ENCODE measurements around the gene MS4A15. TPM values are rescaled to one million over a fixed set of nuclear protein-coding genes. Genes with fewer than 3 reads are reported as not detected.

The MS4A15 gene
- total RNA-seq, 6 donors from 2014 or later, result 65.5 to 227 (median 120) TPM

GRCh38 chr11:60776167-60776566, 19.5 kb downstream of the MS4A15 start:
- H3K36me3 ChIP-seq, result no peaks in the 10 kb centered on the region
- no peak for DNase-seq
- peak overlapping the region in 2 of 4 donors; percentile 6 to 20 for H3K27ac ChIP-seq
- TF ChIP-seq POLR2AphosphoS5 (IDR thresholded peaks at IDR 0.05) (no peak), CTCF (IDR thresholded peaks at IDR 0.05) (no peak), POLR2A (IDR thresholded peaks at IDR 0.05) (no peak), EP300 (IDR thresholded peaks at IDR 0.05) (no peak)
- H3K4me1 ChIP-seq, result peaks cover 0 to 13% (median 6%) of the 10 kb centered on the region in 4 donors
- no peak overlapping the region for H3K4me3 ChIP-seq
- WGBS, 2 donors, result 90% methylated on average over 3 of the region's 4 CpGs; no CpG with 5 or more reads in 1 of the 2 donors
- no peaks in the 10 kb centered on the region for H3K27me3 ChIP-seq
- H3K9me3 ChIP-seq, result no peaks in the 10 kb centered on the region
- ATAC-seq (ENCODE audit: low FRiP score in 2 of 2), result no peak

GRCh38 chr11:60777106-60777505, 20.4 kb downstream of the MS4A15 start:
- Histone ChIP-seq H3K27me3 (no peaks in the 10 kb centered on the region), H3K36me3 (no peaks in the 10 kb centered on the region), H3K9me3 (no peaks in the 10 kb centered on the region), H3K27ac (no peak overlapping the region), H3K4me3 (no peak overlapping the region), H3K4me1 (peaks cover 0 to 13% (median 6%) of the 10 kb centered on the region in 4 donors)
- 31 to 56% methylated on average over 4 of the region's 4 CpGs for WGBS, 2 donors
- TF ChIP-seq POLR2AphosphoS5 (IDR thresholded peaks at IDR 0.05), result no peak
- ATAC-seq (ENCODE audit: low FRiP score in 2 of 2) (no peak), DNase-seq (no peak)

GRCh38 chr11:60777572-60777971, 20.9 kb downstream of the MS4A15 start:
- H3K4me3 ChIP-seq, result no peak overlapping the region
- no peaks in the 10 kb centered on the region for H3K27me3 ChIP-seq
- peaks cover 0 to 13% (median 6%) of the 10 kb centered on the region in 4 donors for H3K4me1 ChIP-seq
- no peak for ATAC-seq (ENCODE audit: low FRiP score in 2 of 2)
- 28 to 29% methylated on average over 2 of the region's 2 CpGs for WGBS, 2 donors
- DNase-seq, result no peak
- H3K9me3 ChIP-seq, result no peaks in the 10 kb centered on the region
- no peak overlapping the region for H3K27ac ChIP-seq
- no peak for TF ChIP-seq CTCF (IDR thresholded peaks at IDR 0.05)
- no peak for TF ChIP-seq POLR2AphosphoS5 (IDR thresholded peaks at IDR 0.05)
- no peak for TF ChIP-seq EP300 (IDR thresholded peaks at IDR 0.05)
- no peak for TF ChIP-seq POLR2A (IDR thresholded peaks at IDR 0.05)
- H3K36me3 ChIP-seq, result no peaks in the 10 kb centered on the region

- Histone ChIP-seq H3K27me3 (no peaks in the 10 kb centered on the region), H3K4me3 (no peak overlapping the region), H3K36me3 (no peaks in the 10 kb centered on the region), H3K9me3 (no peaks in the 10 kb centered on the region), H3K27ac (no peak overlapping the region), H3K4me1 (peaks cover 0 to 12% (median 5%) of the 10 kb centered on the region in 4 donors)
- ATAC-seq (ENCODE audit: low FRiP score in 2 of 2) (no peak), DNase-seq (no peak)
- TF ChIP-seq CTCF (IDR thresholded peaks at IDR 0.05) (no peak), EP300 (IDR thresholded peaks at IDR 0.05) (no peak), POLR2AphosphoS5 (IDR thresholded peaks at IDR 0.05) (no peak), POLR2A (IDR thresholded peaks at IDR 0.05) (no peak)
- 95 to 100% methylated on average over 2 of the region's 2 CpGs for WGBS, 2 donors
Observed at GRCh38 chr11:60780065-60780464, 23.4 kb downstream of the MS4A15 start.

GRCh38 chr11:60780774-60781173, 24.1 kb downstream of the MS4A15 start:
- no peak for DNase-seq
- Histone ChIP-seq H3K9me3 (no peaks in the 10 kb centered on the region), H3K4me3 (no peak overlapping the region), H3K27ac (no peak overlapping the region), H3K4me1 (peaks cover 0 to 5% (median 0%) of the 10 kb centered on the region in 4 donors), H3K27me3 (no peaks in the 10 kb centered on the region), H3K36me3 (no peaks in the 10 kb centered on the region)
- no peak for ATAC-seq (ENCODE audit: low FRiP score in 2 of 2)
- TF ChIP-seq CTCF (IDR thresholded peaks at IDR 0.05), result no peak
- no peak for TF ChIP-seq POLR2AphosphoS5 (IDR thresholded peaks at IDR 0.05)
- no peak for TF ChIP-seq POLR2A (IDR thresholded peaks at IDR 0.05)
- no peak for TF ChIP-seq EP300 (IDR thresholded peaks at IDR 0.05)

Data from upper lobe of left lung (tissue), 6 donors.